DOHH2 (cell line): Measurements from ENCODE around the gene CLN5.

Experiments
- H3F3A ChIP-seq: fragments of 200-600 bp; sonication (generic), shearing (Covaris generic); 2 replicates; pipeline ENCODE4 v1.6.0; 2016; ENCODE audit warnings: antibody characterized with exemption, mild to moderate bottlenecking; ENCODE audit not compliant: control insufficient read depth, insufficient read depth
- H3K27ac ChIP-seq: fragments of 200-600 bp; sonication (generic); 2 replicates; pipeline ENCODE4 v1.5.1; 2014; ENCODE audit warnings: low read depth, mild to moderate bottlenecking, low read length, moderate library complexity
- H3K27me3 ChIP-seq: fragments of 200-600 bp; sonication (generic); 2 replicates; pipeline ENCODE4 v1.6.1; 2014; ENCODE audit warnings: mild to moderate bottlenecking, low read length, mixed read lengths; ENCODE audit not compliant: control insufficient read depth
- H3K36me3 ChIP-seq: fragments of 200-600 bp; sonication (generic); 2 replicates; pipeline ENCODE4 v1.6.1; 2014; ENCODE audit warnings: mild to moderate bottlenecking, low read length, moderate library complexity, mixed read lengths; ENCODE audit not compliant: control insufficient read depth
- H3K4me1 ChIP-seq: fragments of 200-600 bp; sonication (generic); 2 replicates; pipeline ENCODE4 v1.6.1; 2014; ENCODE audit warnings: mild to moderate bottlenecking, low read length, mixed read lengths; ENCODE audit not compliant: control insufficient read depth
- H3K4me2 ChIP-seq: fragments of 200-600 bp; sonication (generic); 2 replicates; pipeline ENCODE4 v1.6.0; 2014; ENCODE audit warnings: mild to moderate bottlenecking, low read length, moderate library complexity
- H3K4me3 ChIP-seq: fragments of 200-600 bp; sonication (generic); 2 replicates; pipeline ENCODE4 v1.5.1; 2014; ENCODE audit warnings: mild to moderate bottlenecking, low read length, mixed read lengths
- H3K79me2 ChIP-seq: fragments of 200-600 bp; sonication (generic); 2 replicates; pipeline ENCODE4 v1.6.1; 2014; ENCODE audit warnings: mild to moderate bottlenecking, low read length, mixed read lengths; ENCODE audit not compliant: control insufficient read depth
- H3K9me2 ChIP-seq: fragments of 200-600 bp; sonication (generic); replicated peaks from 2 replicates; pipeline ENCODE4 v1.6.1; 2014; ENCODE audit warnings: mild to moderate bottlenecking, low read length, mixed read lengths; ENCODE audit not compliant: control insufficient read depth
- H3K9me3 ChIP-seq: fragments of 200-600 bp; sonication (generic); 2 replicates; pipeline ENCODE4 v1.6.1; 2014; ENCODE audit warnings: antibody characterized with exemption, low read length, mixed read lengths; ENCODE audit not compliant: control insufficient read depth, insufficient read depth
- H4K20me1 ChIP-seq: fragments of 200-600 bp; sonication (generic); 2 replicates; pipeline ENCODE4 v1.6.0; 2014; ENCODE audit warnings: low read depth, mild to moderate bottlenecking, antibody characterized with exemption, low read length, moderate library complexity; ENCODE audit not compliant: control insufficient read depth, insufficient read depth
- CTCF ChIP-seq: fragments of 200-600 bp; sonication (generic); IDR thresholded peaks from one replicate; pipeline ENCODE4 v1.5.1; 2014; ENCODE audit warnings: antibody characterized with exemption, mild to moderate bottlenecking, low read depth, low read length; ENCODE audit not compliant: poor library complexity, severe bottlenecking
- EZH2phosphoT487 ChIP-seq: fragments of 200-600 bp; sonication (generic); IDR thresholded peaks from 2 replicates; pipeline ENCODE4 v1.6.1; 2017; ENCODE audit warnings: borderline replicate concordance, mild to moderate bottlenecking, antibody characterized with exemption, low read length, moderate library complexity, mixed read lengths

CLN5 gene

GRCh38 chr13:76991796-76992547 lies at the start of gene CLN5:
Gene CLN5 (plus strand): TSS chr13:76992081. CDS start chr13:76992099, 18 bp downstream.
- no peaks in the 10 kb centered on the region for H3F3A ChIP-seq
- H3K9me2 ChIP-seq: no peaks in the 10 kb centered on the region
- peaks cover 12% of the 10 kb centered on the region for H3K36me3 ChIP-seq
- H3K27me3 ChIP-seq: no peaks in the 10 kb centered on the region
- no peaks in the 10 kb centered on the region for H3K9me3 ChIP-seq
- H3K27ac ChIP-seq: peak within 1 kb of the TSS; percentile 38
- peak within 1 kb of the TSS; percentile 91 for H3K4me2 ChIP-seq
- H3K4me3 ChIP-seq: peak within 1 kb of the TSS; percentile 84
- H3K79me2 ChIP-seq: peaks cover 20% of the 10 kb centered on the region
- TF ChIP-seq EZH2phosphoT487 (no peak), CTCF (no peak)
- H4K20me1 ChIP-seq: no peaks in the 10 kb centered on the region
- peaks cover 23% of the 10 kb centered on the region for H3K4me1 ChIP-seq

- H3K4me2 ChIP-seq: no peak overlapping the region
- peaks cover 6% of the 10 kb centered on the region; the same call in 1 of the 2 replicates for H3K27me3 ChIP-seq
- H3K9me3 ChIP-seq: no peaks in the 10 kb centered on the region
- H3F3A ChIP-seq: no peaks in the 10 kb centered on the region
- no peaks in the 10 kb centered on the region for H3K9me2 ChIP-seq
- no peaks in the 10 kb centered on the region for H3K79me2 ChIP-seq
- no peak overlapping the region for H3K27ac ChIP-seq
- no peak for TF ChIP-seq CTCF
- no peak for TF ChIP-seq EZH2phosphoT487
- H3K4me3 ChIP-seq: no peak overlapping the region
- H3K4me1 ChIP-seq: no peaks in the 10 kb centered on the region
- no peaks in the 10 kb centered on the region for H4K20me1 ChIP-seq
- H3K36me3 ChIP-seq: no peaks in the 10 kb centered on the region
Measured at GRCh38 chr13:76942363-76942762, 49.5 kb upstream of the CLN5 start.

- H3K36me3 ChIP-seq: no peaks in the 10 kb centered on the region
- no peaks in the 10 kb centered on the region for H3K9me2 ChIP-seq
- no peaks in the 10 kb centered on the region for H3K4me1 ChIP-seq
- no peaks in the 10 kb centered on the region for H4K20me1 ChIP-seq
- H3K27me3 ChIP-seq: peaks cover 6% of the 10 kb centered on the region; the same call in 1 of the 2 replicates
- no peak overlapping the region for H3K27ac ChIP-seq
- no peak overlapping the region for H3K4me3 ChIP-seq
- H3K9me3 ChIP-seq: no peaks in the 10 kb centered on the region
- H3K4me2 ChIP-seq: no peak overlapping the region
- no peaks in the 10 kb centered on the region for H3K79me2 ChIP-seq
- TF ChIP-seq EZH2phosphoT487 (no peak), CTCF (no peak)
- no peaks in the 10 kb centered on the region for H3F3A ChIP-seq
Measured at GRCh38 chr13:76943646-76944045, 48.2 kb upstream of the CLN5 start.
